HCT116 (cell line): ENCODE data around the gene PRSS33. TPM values are rescaled to one million over a fixed set of nuclear protein-coding genes. Genes with fewer than 3 reads are reported as not detected.

Experiments used
- ATAC-seq: fragments of 200-7000 bp; cut with Tn5 transposase; 2 replicates; pipeline ENCODE4 v1.9.1; 2020; ENCODE audit warnings: mild to moderate bottlenecking, moderate library complexity
- BruUV-seq: library from RNA; stranded (reverse); fragments of 400-500 nt; replicated peaks from 2 replicates; lab custom pipeline; 2021; lab: Mats Ljungman, UMichigan
- CTCF ChIA-PET: fragments of 300-600 bp; sonication (Branson Sonifier 250); formaldehyde crosslinking; loops from one replicate; lab custom pipeline; 2021; ENCODE audit warnings: antibody characterized with exemption; lab: Charles Lee
- POLR2A ChIA-PET: fragments of 300-600, 350-600 bp; sonication (Branson Sonifier 250); formaldehyde crosslinking; loops from one replicate; lab custom pipeline; 2021; ENCODE audit warnings: antibody characterized with exemption; lab: Charles Lee
- RAD21 ChIA-PET, 2 experiments: fragments of 300-600 bp; sonication (Branson Sonifier 250); formaldehyde crosslinking; loops; one replicate each; lab custom pipeline; 2023; ENCODE audit warnings: low total read pairs in 2 of 2; ENCODE audit not compliant: uncharacterized antibody in 2 of 2, unreplicated experiment in 2 of 2, low non-redundant PET in 1 of 2; lab: Charles Lee
- DNase-seq: peaks from one replicate; pipeline ENCODE4 v3.0.0-alpha.2; 2010; ENCODE audit warnings: low read depth, low spot score
- H2AFZ ChIP-seq: fragments of 200-600 bp; shearing (Covaris generic), sonication (generic); 2 replicates; pipeline ENCODE4 v1.6.1; 2017; ENCODE audit warnings: low read depth, mixed run types, mixed read lengths, antibody characterized with exemption, low read length; ENCODE audit not compliant: poor library complexity, severe bottlenecking
- H3K27ac ChIP-seq: 2 replicates; pipeline ENCODE4 v1.5.1; 2012; ENCODE audit warnings: low read depth, low read length
- H3K27me3 ChIP-seq: fragments of 200-600 bp; sonication (generic); 2 replicates; pipeline ENCODE4 v1.6.1; 2016; ENCODE audit warnings: mixed run types, low read length, mixed read lengths; ENCODE audit not compliant: insufficient read depth
- H3K36me3 ChIP-seq, 2 experiments: fragments of 200-500 bp in 1 of 2; fragments of 200-600 bp in 1 of 2; sonication (Bioruptor generic) in 1 of 2; sonication (generic) in 1 of 2; 2 replicates each; pipeline versions ENCODE4 v1.5.1 to v1.6.1; 2014 to 2016; ENCODE audit warnings: low read length in 2 of 2, inconsistent platforms in 1 of 2, mixed read lengths in 1 of 2, mixed run types in 1 of 2; ENCODE audit not compliant: insufficient read depth in 2 of 2, control insufficient read depth in 1 of 2
- H3K4me1 ChIP-seq, 2 experiments: fragments of 200-600 bp in 1 of 2; sonication (generic) in 1 of 2; 2 replicates each; pipeline versions ENCODE4 v1.5.1 to v1.6.1; 2012 to 2017; ENCODE audit warnings: low read length in 2 of 2, inconsistent platforms in 1 of 2, mild to moderate bottlenecking in 1 of 2, mixed read lengths in 1 of 2, mixed run types in 1 of 2, moderate library complexity in 1 of 2; ENCODE audit not compliant: insufficient read depth in 2 of 2, control insufficient read depth in 1 of 2
- H3K4me2 ChIP-seq: fragments of 200-600 bp; sonication (generic); 2 replicates; pipeline ENCODE4 v1.6.1; 2017; ENCODE audit warnings: mixed run types, low read length, mixed read lengths
- H3K4me3 ChIP-seq, 2 experiments: fragments of 200-600 bp in 1 of 2; sonication (generic) in 1 of 2; replicated peaks in 1 of 2; 2 replicates each; pipeline ENCODE4 v1.5.1; 2011 to 2016; ENCODE audit warnings: low read length in 2 of 2, control low read depth in 1 of 2, low read depth in 1 of 2, mild to moderate bottlenecking in 1 of 2, mixed read lengths in 1 of 2, mixed run types in 1 of 2
- H3K79me2 ChIP-seq: fragments of 200-600 bp; sonication (generic); 2 replicates; pipeline ENCODE4 v1.6.1; 2017; ENCODE audit warnings: mild to moderate bottlenecking, mixed run types, low read length, moderate library complexity, mixed read lengths; ENCODE audit not compliant: insufficient read depth
- H3K9ac ChIP-seq: fragments of 200-600 bp; sonication (generic); 2 replicates; pipeline ENCODE4 v1.6.1; 2016; ENCODE audit warnings: low read length, mixed read lengths
- H3K9me2 ChIP-seq: fragments of 200-600 bp; sonication (generic), shearing (Covaris generic); 2 replicates; pipeline ENCODE4 v1.6.1; 2017; ENCODE audit warnings: mixed run types, mild to moderate bottlenecking, moderate library complexity; ENCODE audit not compliant: insufficient read depth
- H3K9me3 ChIP-seq, 2 experiments: fragments of 200-500 bp in 1 of 2; fragments of 200-600 bp in 1 of 2; sonication (Bioruptor generic) in 1 of 2; sonication (generic) in 1 of 2; 2 replicates each; pipeline ENCODE4 v1.6.1; 2014 to 2017; ENCODE audit warnings: low read length in 2 of 2, mixed read lengths in 2 of 2, inconsistent platforms in 1 of 2, low read depth in 1 of 2, mild to moderate bottlenecking in 1 of 2, mixed run types in 1 of 2, moderate library complexity in 1 of 2; ENCODE audit not compliant: control insufficient read depth in 1 of 2, insufficient read depth in 1 of 2
- H4K20me1 ChIP-seq: fragments of 200-600 bp; sonication (generic), shearing (Covaris generic); 2 replicates; pipeline ENCODE4 v1.6.1; 2017; ENCODE audit warnings: mixed run types, mild to moderate bottlenecking, moderate library complexity; ENCODE audit not compliant: insufficient read depth
- CBX3 ChIP-seq: IDR thresholded peaks from 2 replicates; pipeline ENCODE4 v1.6.1; 2012; ENCODE audit warnings: low read depth
- CEBPB ChIP-seq: IDR thresholded peaks from 2 replicates; pipeline ENCODE4 v1.6.1; 2012; ENCODE audit warnings: low read depth
- CTCF ChIP-seq, 3 experiments: fragments of 200-600 bp in 1 of 3; sonication (generic) in 1 of 3; IDR thresholded peaks in 2 of 3; conservative IDR thresholded peaks in 1 of 3; 2 replicates each; pipeline ENCODE4 v1.5.1; 2012 to 2017; ENCODE audit warnings: low read depth in 2 of 3, low read length in 2 of 3, antibody characterized with exemption in 1 of 3, borderline replicate concordance in 1 of 3, control low read depth in 1 of 3, mild to moderate bottlenecking in 1 of 3, mixed read lengths in 1 of 3, mixed run types in 1 of 3, moderate library complexity in 1 of 3; ENCODE audit not compliant: insufficient read depth in 1 of 3
- EGR1 ChIP-seq: IDR thresholded peaks from 2 replicates; pipeline ENCODE4 v1.6.1; 2012; ENCODE audit warnings: low read depth
- ELF1 ChIP-seq: IDR thresholded peaks from 2 replicates; pipeline ENCODE4 v1.6.1; 2012; ENCODE audit warnings: low read depth, borderline replicate concordance
- EZH2phosphoT487 ChIP-seq: fragments of 200-600 bp; IDR thresholded peaks from 2 replicates; pipeline ENCODE4 v1.6.1; 2018; ENCODE audit warnings: antibody characterized with exemption, borderline replicate concordance
- FOSL1 ChIP-seq: IDR thresholded peaks from 2 replicates; pipeline ENCODE4 v1.6.1; 2012; ENCODE audit warnings: low read depth
- JUND ChIP-seq: IDR thresholded peaks from 2 replicates; pipeline ENCODE4 v1.6.1; 2012
- MAX ChIP-seq: IDR thresholded peaks from 2 replicates; pipeline ENCODE4 v1.6.1; 2012
- RAD21 ChIP-seq: IDR thresholded peaks from 2 replicates; pipeline ENCODE4 v1.6.1; 2012; ENCODE audit warnings: low read depth, mild to moderate bottlenecking
- SIN3A ChIP-seq: IDR thresholded peaks from 2 replicates; pipeline ENCODE4 v1.6.1; 2012; ENCODE audit warnings: low read depth
- SP1 ChIP-seq: IDR thresholded peaks from 2 replicates; pipeline ENCODE4 v1.6.1; 2012; ENCODE audit warnings: low read depth
- SRF ChIP-seq: IDR thresholded peaks from 2 replicates; pipeline ENCODE4 v1.6.1; 2012; ENCODE audit warnings: low read depth
- TCF7L2 ChIP-seq: IDR thresholded peaks from 2 replicates; pipeline ENCODE4 v1.7.0; 2011; ENCODE audit warnings: borderline replicate concordance, inconsistent platforms; ENCODE audit not compliant: insufficient read depth, insufficient read length; ENCODE audit errors: extremely low read depth
- ZBTB33 ChIP-seq: IDR thresholded peaks from 2 replicates; pipeline ENCODE4 v1.6.1; 2011; ENCODE audit warnings: mild to moderate bottlenecking, low read length, moderate library complexity; ENCODE audit not compliant: insufficient replicate concordance; ENCODE audit errors: extremely low read depth
- ZFX ChIP-seq: fragments of 450-650 bp; IDR thresholded peaks from 2 replicates; pipeline ENCODE4 v1.6.1; 2017
- ZNF274 ChIP-seq: fragments of 200-500 bp; sonication (Bioruptor generic); IDR thresholded peaks from 2 replicates; pipeline ENCODE4 v1.6.1; 2014; ENCODE audit warnings: mild to moderate bottlenecking, low read depth, low read length, inconsistent platforms
- intact Hi-C: fragments of 100-400 bp; cut with micrococcal nuclease; formaldehyde crosslinking; loops from 2 replicates; pipeline ENCODE4 v1.10.0; 2022
- total RNA-seq: library from RNA; stranded (reverse); gene quantifications from one replicate; pipeline ENCODE4 v1.2.1, GENCODE V29; 2021; ENCODE audit not compliant: unreplicated experiment

The PRSS33 gene
- total RNA-seq, 1 experiment from 2014 or later = not detected

- no peak for DNase-seq
- Histone ChIP-seq H3K4me2 (no peak overlapping the region), H3K27me3 (no peaks in the 10 kb centered on the region), H3K79me2 (no peaks in the 10 kb centered on the region), H3K9me2 (no peaks in the 10 kb centered on the region), H3K9ac (no peak overlapping the region), H3K27ac (peak overlapping the region; percentile 22; the same call in 1 of the 2 replicates), H3K36me3 (no peaks in the 10 kb centered on the region), H3K9me3 (no peaks in the 10 kb centered on the region), H3K4me1 (peaks cover 4 to 8% of the 10 kb centered on the region in 2 experiments; a peak in 3 of 4 replicates), H2AFZ (no peak overlapping the region), H4K20me1 (no peaks in the 10 kb centered on the region), H3K4me3 (no peak overlapping the region)
- peak; percentile 20; the same call in 1 of the 2 replicates for ATAC-seq
- TF ChIP-seq SP1 (no peak), TCF7L2 (no peak), JUND (no peak), ZBTB33 (no peak), ZFX (no peak), ZNF274 (no peak), SIN3A (no peak), EZH2phosphoT487 (no peak), CEBPB (no peak), CBX3 (no peak), EGR1 (no peak), RAD21 (no peak), ELF1 (no peak), FOSL1 (no peak), MAX (no peak), CTCF (IDR thresholded peaks at IDR 0.05 in 2 of 3, conservative IDR thresholded peaks at IDR 0.05 in 1 of 3; ENCODE audit: borderline replicate concordance in 1 of 3, insufficient read depth in 1 of 3, low read depth in 2 of 3, low read length in 2 of 3) (no peak), SRF (no peak)
- BruUV-seq = no TSS peak
- ChIA-PET POLR2A (no interaction called here), CTCF (no interaction called here), RAD21 (no interaction called here)
- intact Hi-C loops = no loop called here
Observed at GRCh38 chr16:2786061-2786825, 1.1 kb downstream of the PRSS33 start.
